ENCODE results near the gene RIPPLY3. TPM values are rescaled to one million over a fixed set of nuclear protein-coding genes. Genes with fewer than 3 reads are reported as not detected.
"Not testable (repeated sequence)": the region's sequence is repeated elsewhere in the genome, so short reads cannot be mapped to it uniquely, and the experiment has no call there.

RIPPLY3 gene
- total RNA-seq, 2 donors from 2014 or later, result not detected

- no peak for DNase-seq (ENCODE audit: low spot score)
Observed at GRCh38 chr21:37045149-37045548, 38.6 kb downstream of the RIPPLY3 start.

GRCh38 chr21:37045556-37045955 lies 39.1 kb downstream of the RIPPLY3 start:
- no peak for TF ChIP-seq CTCF (IDR thresholded peaks at IDR 0.05)
- no peaks in the 10 kb centered on the region for H3K9me3 ChIP-seq
- DNase-seq (ENCODE audit: low spot score), result no peak

More at GRCh38 chr21:37045149-37045548, 38.6 kb downstream of the RIPPLY3 start:
- Histone ChIP-seq H3K4me1 (ENCODE audit: control insufficient read depth in 1 of 2, low read depth in 2 of 2) (no peaks in the 10 kb centered on the region), H3K36me3 (no peaks in the 10 kb centered on the region), H3K4me3 (no peak overlapping the region), H3K9me3 (no peaks in the 10 kb centered on the region), H3K27me3 (replicated peaks; ENCODE audit: insufficient read depth) (no peaks in the 10 kb centered on the region), H3K27ac (no peak overlapping the region)
- no peak for TF ChIP-seq CTCF (IDR thresholded peaks at IDR 0.05)
- ATAC-seq (ENCODE audit: insufficient number of reproducible peaks, low FRiP score, low read depth), result no peak

GRCh38 chr21:37047079-37047478 lies 40.6 kb downstream of the RIPPLY3 start:
- TF ChIP-seq CTCF (IDR thresholded peaks at IDR 0.05), result no peak
- Histone ChIP-seq H3K27me3 (replicated peaks; ENCODE audit: insufficient read depth) (no peaks in the 10 kb centered on the region), H3K4me1 (ENCODE audit: control insufficient read depth in 1 of 2, low read depth in 2 of 2) (no peaks in the 10 kb centered on the region), H3K36me3 (no peaks in the 10 kb centered on the region), H3K27ac (no peak overlapping the region), H3K9me3 (no peaks in the 10 kb centered on the region), H3K4me3 (no peak overlapping the region)
- no peak for DNase-seq (ENCODE audit: low spot score)
- ATAC-seq (ENCODE audit: insufficient number of reproducible peaks, low FRiP score, low read depth), result no peak

More at GRCh38 chr21:37045556-37045955, 39.1 kb downstream of the RIPPLY3 start:
- H3K36me3 ChIP-seq, result no peaks in the 10 kb centered on the region
- H3K4me1 ChIP-seq (ENCODE audit: control insufficient read depth in 1 of 2, low read depth in 2 of 2), result no peaks in the 10 kb centered on the region
- H3K27me3 ChIP-seq (replicated peaks; ENCODE audit: insufficient read depth), result no peaks in the 10 kb centered on the region
- H3K27ac ChIP-seq, result no peak overlapping the region
- no peak overlapping the region for H3K4me3 ChIP-seq
- ATAC-seq (ENCODE audit: insufficient number of reproducible peaks, low FRiP score, low read depth), result no peak

- H3K36me3 ChIP-seq; H3K4me1 ChIP-seq (ENCODE audit: control insufficient read depth in 1 of 2, low read depth in 2 of 2); H3K4me3 ChIP-seq; ATAC-seq (ENCODE audit: insufficient number of reproducible peaks, low FRiP score, low read depth); H3K27me3 ChIP-seq (replicated peaks; ENCODE audit: insufficient read depth); DNase-seq (ENCODE audit: low spot score); H3K9me3 ChIP-seq; H3K27ac ChIP-seq: not testable (repeated sequence)
Observed at GRCh38 chr21:37049741-37050140, 43.2 kb downstream of the RIPPLY3 start.

GRCh38 chr21:37055271-37055855 lies 48.9 kb downstream of the RIPPLY3 start:
- Histone ChIP-seq H3K4me1 (ENCODE audit: control insufficient read depth in 1 of 2, low read depth in 2 of 2) (no peaks in the 10 kb centered on the region), H3K9me3 (no peaks in the 10 kb centered on the region), H3K27me3 (replicated peaks; ENCODE audit: insufficient read depth) (no peaks in the 10 kb centered on the region), H3K4me3 (no peak overlapping the region), H3K36me3 (no peaks in the 10 kb centered on the region), H3K27ac (no peak overlapping the region)
- ATAC-seq (ENCODE audit: insufficient number of reproducible peaks, low FRiP score, low read depth) (no peak), DNase-seq (ENCODE audit: low spot score) (no peak)
- no peak for TF ChIP-seq CTCF (IDR thresholded peaks at IDR 0.05)

GRCh38 chr21:37057614-37058013 lies 51.1 kb downstream of the RIPPLY3 start:
- no peak for TF ChIP-seq CTCF (IDR thresholded peaks at IDR 0.05)
- H3K36me3 ChIP-seq, result no peaks in the 10 kb centered on the region
- H3K27me3 ChIP-seq (replicated peaks; ENCODE audit: insufficient read depth), result no peaks in the 10 kb centered on the region
- no peak overlapping the region for H3K4me3 ChIP-seq
- H3K27ac ChIP-seq, result no peak overlapping the region
- DNase-seq (ENCODE audit: low spot score) (no peak), ATAC-seq (ENCODE audit: insufficient number of reproducible peaks, low FRiP score, low read depth) (no peak)
- H3K9me3 ChIP-seq, result no peaks in the 10 kb centered on the region
- H3K4me1 ChIP-seq (ENCODE audit: control insufficient read depth in 1 of 2, low read depth in 2 of 2), result no peaks in the 10 kb centered on the region

All from thoracic aorta (tissue), 2 donors.